ENCODE data around the gene GNMT. TPM values are rescaled to one million over a fixed set of nuclear protein-coding genes. Genes with fewer than 3 reads are reported as not detected.

Gene GNMT
- total RNA-seq, 1 donor from 2014 or later: 1.7 TPM

DNA sequence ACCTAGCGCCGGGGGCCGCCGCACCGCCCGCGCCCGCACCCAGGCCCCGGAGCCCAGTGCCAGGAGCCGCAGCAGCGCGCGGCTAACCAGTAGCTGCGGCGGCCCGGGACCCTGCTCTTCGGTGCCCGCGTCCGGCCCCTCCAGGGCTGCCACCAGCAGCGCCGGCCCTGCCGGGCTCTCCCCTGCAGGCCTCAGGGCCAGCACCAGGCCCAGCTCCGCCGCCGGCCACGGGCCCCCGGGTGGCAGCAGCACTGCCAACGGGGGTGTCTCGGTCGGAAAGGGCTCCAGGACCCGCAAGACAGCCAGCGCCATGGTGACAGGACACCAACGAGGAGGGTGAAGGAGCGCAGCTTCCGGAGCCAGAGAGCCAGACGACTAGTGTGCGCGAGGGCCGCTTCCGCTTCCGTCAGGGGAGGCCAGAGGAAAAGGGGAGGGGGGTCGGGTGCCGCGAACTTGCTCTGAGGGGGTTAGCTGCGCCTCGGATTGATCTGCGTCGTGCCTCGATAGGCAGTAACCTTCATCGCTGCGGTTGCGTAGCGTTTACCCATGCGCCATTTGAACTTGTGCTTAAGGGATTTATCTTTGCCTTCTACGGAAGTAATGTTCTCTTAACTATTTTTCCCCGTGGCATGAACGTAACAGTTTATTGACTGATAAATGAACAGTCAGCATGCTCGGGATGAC, 18.4 kb downstream of the GNMT start, which contains the start of gene PEX6:
Gene PEX6 (minus strand): TSS at position 343 of the 684 bp plus-strand sequence. CDS start 31 bp downstream, at position 312.
- TF ChIP-seq, protein P1, sequence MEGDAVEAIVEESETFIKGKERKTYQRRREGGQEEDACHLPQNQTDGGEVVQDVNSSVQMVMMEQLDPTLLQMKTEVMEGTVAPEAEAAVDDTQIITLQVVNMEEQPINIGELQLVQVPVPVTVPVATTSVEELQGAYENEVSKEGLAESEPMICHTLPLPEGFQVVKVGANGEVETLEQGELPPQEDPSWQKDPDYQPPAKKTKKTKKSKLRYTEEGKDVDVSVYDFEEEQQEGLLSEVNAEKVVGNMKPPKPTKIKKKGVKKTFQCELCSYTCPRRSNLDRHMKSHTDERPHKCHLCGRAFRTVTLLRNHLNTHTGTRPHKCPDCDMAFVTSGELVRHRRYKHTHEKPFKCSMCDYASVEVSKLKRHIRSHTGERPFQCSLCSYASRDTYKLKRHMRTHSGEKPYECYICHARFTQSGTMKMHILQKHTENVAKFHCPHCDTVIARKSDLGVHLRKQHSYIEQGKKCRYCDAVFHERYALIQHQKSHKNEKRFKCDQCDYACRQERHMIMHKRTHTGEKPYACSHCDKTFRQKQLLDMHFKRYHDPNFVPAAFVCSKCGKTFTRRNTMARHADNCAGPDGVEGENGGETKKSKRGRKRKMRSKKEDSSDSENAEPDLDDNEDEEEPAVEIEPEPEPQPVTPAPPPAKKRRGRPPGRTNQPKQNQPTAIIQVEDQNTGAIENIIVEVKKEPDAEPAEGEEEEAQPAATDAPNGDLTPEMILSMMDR (IDR thresholded peaks at IDR 0.05; ENCODE audit: unreplicated experiment): no peak
- Mint-ChIP-seq H3K4me1 (peaks cover 25% of the 10 kb centered on the region), H3K27ac (peak within 1 kb of the TSS; percentile 95), H3K27me3 (ENCODE audit: low read depth) (no peaks in the 10 kb centered on the region), H3K36me3 (peaks cover 2% of the 10 kb centered on the region), H3K9me3 (no peaks in the 10 kb centered on the region), H3K4me3 (peak within 1 kb of the TSS; percentile 85)
- DNase-seq (ENCODE audit: low spot score in 2 of 2, unreplicated experiment in 2 of 2): peak; percentile 79 to 88

DNA sequence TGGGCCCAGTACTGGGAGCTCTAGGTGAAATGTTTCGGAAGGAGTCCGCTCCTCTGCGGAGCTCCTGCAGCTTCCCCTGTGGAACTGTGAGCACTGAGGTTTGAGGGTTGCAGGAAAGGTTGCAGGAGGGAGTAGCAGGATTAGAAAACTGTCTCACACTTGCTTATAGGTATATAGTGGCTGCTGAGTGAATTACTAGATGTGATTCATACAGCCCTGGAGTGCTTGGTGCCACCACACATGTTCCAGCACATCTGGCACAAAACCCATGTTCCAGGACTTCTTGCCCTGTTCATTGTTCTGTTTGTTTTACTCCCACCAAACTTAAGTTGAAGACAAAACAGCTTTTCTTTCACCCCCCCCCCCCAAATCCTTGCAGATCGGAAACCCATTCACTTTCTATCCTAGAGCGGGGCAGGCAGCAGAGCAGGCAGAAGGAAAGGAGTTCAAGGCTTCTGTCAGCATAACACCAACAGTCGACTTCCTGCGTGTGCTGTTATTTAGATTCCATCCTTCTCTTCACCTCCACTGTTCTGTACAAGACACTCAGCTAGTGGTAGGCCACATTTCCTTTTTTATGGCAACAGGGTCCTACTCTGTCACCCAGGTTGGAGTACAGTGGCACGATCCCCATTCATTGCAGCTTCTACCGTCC, 19.1 kb downstream of the GNMT start:
- TF ChIP-seq, protein P1 (IDR thresholded peaks at IDR 0.05; ENCODE audit: unreplicated experiment): no peak
- no peak for DNase-seq (ENCODE audit: low spot score in 2 of 2, unreplicated experiment in 2 of 2)

DNA sequence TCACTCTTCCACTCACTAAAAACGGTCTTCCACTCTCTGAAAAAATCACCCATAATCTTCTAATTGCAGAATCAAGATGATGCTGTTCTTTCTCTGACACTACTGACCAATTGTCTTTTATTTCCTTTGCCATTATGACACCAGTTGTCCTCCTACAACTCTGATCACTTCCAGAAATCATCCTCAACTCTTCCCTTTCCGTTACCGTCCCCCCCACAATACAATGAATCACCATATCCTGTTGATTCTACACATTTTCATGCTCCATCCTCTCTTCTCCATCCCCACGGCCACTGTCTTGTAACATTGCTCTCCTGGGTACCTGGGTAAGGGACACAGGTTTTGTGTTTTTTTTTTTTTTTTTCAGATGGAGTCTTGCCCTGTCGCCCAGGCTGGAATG, 21.3 kb downstream of the GNMT start:
- TF ChIP-seq, protein P1 (IDR thresholded peaks at IDR 0.05; ENCODE audit: unreplicated experiment): no peak

More for the DNA sequence above, 19.1 kb downstream of the GNMT start:
- H3K27ac Mint-ChIP-seq: peak overlapping the region; percentile 95
- H3K27me3 Mint-ChIP-seq (ENCODE audit: low read depth): no peaks in the 10 kb centered on the region
- peak overlapping the region; percentile 85 for H3K4me3 Mint-ChIP-seq
- no peaks in the 10 kb centered on the region for H3K9me3 Mint-ChIP-seq
- peaks cover 27% of the 10 kb centered on the region for H3K4me1 Mint-ChIP-seq
- H3K36me3 Mint-ChIP-seq: peaks cover 2% of the 10 kb centered on the region

DNA sequence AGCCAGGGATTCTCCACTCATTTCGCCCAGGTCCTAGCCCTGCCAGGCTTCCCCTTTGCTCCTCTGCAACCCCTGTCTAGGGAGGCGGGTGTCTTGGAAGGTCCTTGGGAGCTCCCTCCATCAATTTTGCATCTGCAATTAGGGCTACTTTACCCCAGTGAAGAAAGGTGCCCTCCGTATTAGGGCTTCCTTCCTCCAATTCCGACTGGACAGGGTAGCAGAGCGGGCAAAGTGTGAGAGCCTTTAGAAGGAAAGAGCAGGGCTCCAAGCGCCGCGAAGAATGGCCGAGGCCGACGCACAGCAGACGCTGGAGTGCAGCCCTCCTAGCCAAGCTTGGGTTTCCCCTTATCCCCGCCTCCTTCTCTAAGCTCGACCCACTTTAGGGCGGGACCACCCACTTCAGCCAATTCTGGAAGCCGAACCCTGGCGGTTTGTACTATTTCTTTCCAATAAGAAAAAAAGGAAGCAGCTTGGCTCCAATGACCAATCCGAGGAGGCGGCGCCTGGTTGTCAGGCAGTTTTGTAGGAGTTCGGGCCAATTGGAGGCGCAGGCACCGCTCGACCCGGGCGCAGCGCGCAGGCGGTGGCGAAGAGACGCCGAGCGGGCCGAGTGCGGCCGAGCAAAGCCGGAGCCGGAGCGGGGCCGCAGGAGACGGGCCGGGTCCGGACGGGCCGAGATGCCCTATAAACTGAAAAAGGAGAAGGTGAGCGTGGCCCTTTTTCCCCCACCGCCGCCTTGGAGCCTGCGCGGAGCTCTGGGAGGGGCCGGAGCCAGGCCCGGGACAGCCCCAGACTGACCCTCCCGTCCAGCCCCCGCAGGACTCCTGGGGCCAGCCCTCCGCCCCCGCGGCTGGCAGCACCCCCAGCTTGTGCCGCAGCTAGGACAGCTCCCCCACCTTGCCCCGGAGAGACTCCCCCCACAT, 23.7 kb downstream of the GNMT start, which contains the start of gene PPP2R5D:
Gene PPP2R5D (plus strand): TSS at position 570 of the 923 bp plus-strand sequence. CDS start 108 bp downstream, at position 678.
- Mint-ChIP-seq H3K27ac (peak within 1 kb of the TSS; percentile 94), H3K4me3 (peak within 1 kb of the TSS; percentile 84), H3K27me3 (ENCODE audit: low read depth) (no peaks in the 10 kb centered on the region), H3K9me3 (no peaks in the 10 kb centered on the region), H3K36me3 (peaks cover 3% of the 10 kb centered on the region), H3K4me1 (peaks cover 34% of the 10 kb centered on the region)
- DNase-seq (ENCODE audit: low spot score in 2 of 2, unreplicated experiment in 2 of 2): peak; percentile 93 to 96
- TF ChIP-seq, protein P1 (IDR thresholded peaks at IDR 0.05; ENCODE audit: unreplicated experiment): no peak

More for the DNA sequence above, 21.3 kb downstream of the GNMT start:
- Mint-ChIP-seq H3K4me3 (no peak overlapping the region), H3K27ac (no peak overlapping the region), H3K36me3 (peaks cover 1% of the 10 kb centered on the region), H3K9me3 (no peaks in the 10 kb centered on the region), H3K27me3 (ENCODE audit: low read depth) (no peaks in the 10 kb centered on the region), H3K4me1 (peaks cover 40% of the 10 kb centered on the region)
- no peak for DNase-seq (ENCODE audit: low spot score in 2 of 2, unreplicated experiment in 2 of 2)

DNA sequence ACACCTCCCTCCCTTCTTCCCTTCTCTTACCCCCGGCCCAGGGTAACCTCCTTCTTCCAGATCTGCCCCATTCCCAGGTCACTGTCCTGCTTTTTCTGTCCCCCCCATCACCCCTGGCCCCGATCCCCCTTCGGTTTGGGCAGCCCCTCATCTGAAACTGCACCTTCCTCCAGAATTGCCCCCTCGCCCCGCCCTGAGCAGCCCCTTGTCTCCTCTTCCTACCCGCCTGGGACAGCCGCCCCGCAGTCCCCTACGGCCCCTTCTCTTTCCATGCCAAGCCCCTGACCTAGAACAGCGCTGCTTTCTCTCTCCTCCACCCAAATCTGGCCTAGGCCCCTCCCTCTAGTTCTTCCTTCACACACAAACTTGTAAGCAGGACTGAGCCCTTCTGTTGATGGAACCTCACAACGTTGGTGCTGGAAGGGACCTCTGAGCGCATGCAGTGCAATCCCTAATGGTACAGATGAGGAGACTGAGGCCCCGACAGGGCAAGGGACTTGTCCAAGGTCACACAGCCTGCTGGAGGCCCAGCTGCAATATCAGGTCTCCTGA, 24.4 kb downstream of the GNMT start:
- TF ChIP-seq, protein P1 (IDR thresholded peaks at IDR 0.05; ENCODE audit: unreplicated experiment): no peak
- peaks cover 7% of the 10 kb centered on the region for H3K36me3 Mint-ChIP-seq
- H3K9me3 Mint-ChIP-seq: no peaks in the 10 kb centered on the region
- peak overlapping the region; percentile 84 for H3K4me3 Mint-ChIP-seq
- no peak for DNase-seq (ENCODE audit: low spot score in 2 of 2, unreplicated experiment in 2 of 2)
- H3K27me3 Mint-ChIP-seq (ENCODE audit: low read depth): no peaks in the 10 kb centered on the region
- H3K4me1 Mint-ChIP-seq: peaks cover 27% of the 10 kb centered on the region
- peak overlapping the region; percentile 89 for H3K27ac Mint-ChIP-seq

Measured in mesothelial cell of epicardium (in vitro differentiated cells).